ENCODE measurements around the gene SNRPB2.

SNRPB2 gene

GRCh38 chr20:16729565-16730460 lies at the start of gene SNRPB2:
TSS of gene SNRPB2 (plus strand) at chr20:16730026. CDS start at chr20:16731703, 1,677 bp downstream.
- peak; percentile 87 for DNase-seq

GRCh38 chr20:16684416-16684815 lies 45.4 kb upstream of the SNRPB2 start:
- no peak for DNase-seq

- no peak for DNase-seq
Observed at GRCh38 chr20:16689906-16690305, 39.9 kb upstream of the SNRPB2 start.

- no peak for DNase-seq
Observed at GRCh38 chr20:16691381-16691780, 38.4 kb upstream of the SNRPB2 start.

- DNase-seq, result no peak
Observed at GRCh38 chr20:16692009-16692408, 37.8 kb upstream of the SNRPB2 start.

- DNase-seq, result no peak
Observed at GRCh38 chr20:16692442-16692841, 37.4 kb upstream of the SNRPB2 start.

- DNase-seq, result no peak
Observed at GRCh38 chr20:16693278-16693677, 36.5 kb upstream of the SNRPB2 start.

- no peak for DNase-seq
Observed at GRCh38 chr20:16694161-16694560, 35.7 kb upstream of the SNRPB2 start.

GRCh38 chr20:16695628-16696027 lies 34.2 kb upstream of the SNRPB2 start:
- DNase-seq, result no peak

GRCh38 chr20:16699293-16699692 lies 30.5 kb upstream of the SNRPB2 start:
- no peak for DNase-seq

- DNase-seq, result peak; percentile 20
Observed at GRCh38 chr20:16701296-16701695, 28.5 kb upstream of the SNRPB2 start.

GRCh38 chr20:16703570-16703969 lies 26.3 kb upstream of the SNRPB2 start:
- DNase-seq, result no peak

- no peak for DNase-seq
Observed at GRCh38 chr20:16707674-16708073, 22.2 kb upstream of the SNRPB2 start.

GRCh38 chr20:16708602-16709001 lies 21.2 kb upstream of the SNRPB2 start:
- DNase-seq, result no peak

- DNase-seq, result no peak
Observed at GRCh38 chr20:16709017-16709416, 20.8 kb upstream of the SNRPB2 start.

- DNase-seq, result no peak
Observed at GRCh38 chr20:16710781-16711180, 19.0 kb upstream of the SNRPB2 start.

GRCh38 chr20:16711661-16712258 lies 18.1 kb upstream of the SNRPB2 start:
- no peak for DNase-seq

- no peak for DNase-seq
Observed at GRCh38 chr20:16712511-16712947, 17.3 kb upstream of the SNRPB2 start.

- no peak for DNase-seq
Observed at GRCh38 chr20:16713066-16713465, 16.8 kb upstream of the SNRPB2 start.

- DNase-seq, result no peak
Observed at GRCh38 chr20:16714242-16714641, 15.6 kb upstream of the SNRPB2 start.

- DNase-seq, result no peak
Observed at GRCh38 chr20:16714751-16715150, 15.1 kb upstream of the SNRPB2 start.

- no peak for DNase-seq
Observed at GRCh38 chr20:16719421-16719820, 10.4 kb upstream of the SNRPB2 start.

- no peak for DNase-seq
Observed at GRCh38 chr20:16729080-16729479, 746 bp upstream of the SNRPB2 start.

GRCh38 chr20:16732506-16733152 lies 2.8 kb downstream of the SNRPB2 start:
- no peak for DNase-seq
